Skin of body (tissue), 2 donors: ENCODE results near the gene CBFA2T3. TPM values are rescaled to one million over a fixed set of nuclear protein-coding genes. Genes with fewer than 3 reads are reported as not detected.

Experiments
- DNase-seq: peaks from one replicate; lab custom pipeline; 2025; lab: John Stamatoyannopoulos, UW
- total RNA-seq: library from RNA; depleted of rRNA; stranded (reverse); fragments of >200 nt; gene quantifications from one replicate; pipeline ENCODE4 v1.2.3, GENCODE V29; 2014

The CBFA2T3 gene
- total RNA-seq, 1 donor from 2014 or later, result 1.7 TPM

GRCh38 chr16:88842308-88842756, 134.7 kb downstream of the CBFA2T3 start:
- DNase-seq, result no peak

DNA sequence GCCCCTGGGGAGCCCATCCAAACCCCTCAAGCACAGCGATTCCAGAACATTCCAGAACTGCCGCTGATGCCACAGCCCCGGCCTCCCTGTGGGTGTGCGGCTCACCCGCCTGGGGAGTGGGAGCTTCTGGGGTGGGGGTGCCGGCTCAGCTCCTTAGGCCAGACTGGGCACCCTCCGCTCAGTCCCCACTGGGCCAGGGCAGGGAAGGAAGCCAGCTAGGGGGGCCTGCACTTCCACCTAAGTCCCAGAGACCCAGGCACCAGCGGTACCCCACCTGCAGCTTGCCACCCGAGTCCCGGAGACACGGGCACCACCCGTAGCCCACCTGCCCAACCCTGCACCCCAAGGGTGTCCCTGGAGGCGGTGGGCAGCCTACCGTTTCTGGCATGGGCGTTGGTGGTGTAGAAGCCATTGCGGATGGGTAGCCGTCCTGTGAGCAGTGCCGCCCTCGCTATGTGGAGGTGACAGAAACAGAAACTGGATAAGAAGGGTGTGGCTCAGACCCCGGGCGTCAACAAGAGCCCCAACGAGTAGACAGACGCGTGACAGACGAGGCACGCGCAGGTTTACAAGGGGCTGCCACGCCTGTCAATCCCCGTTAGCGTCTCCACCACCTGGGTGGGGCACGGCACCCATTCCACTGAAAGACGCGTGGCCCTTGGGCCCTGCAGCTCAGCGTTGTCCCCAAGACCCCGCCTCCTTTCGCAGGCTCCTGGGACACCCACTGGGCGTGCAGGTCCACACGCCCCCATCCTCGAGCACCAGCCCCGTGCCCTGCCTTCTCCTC, 135.3 kb downstream of the CBFA2T3 start:
- no peak for DNase-seq

DNA sequence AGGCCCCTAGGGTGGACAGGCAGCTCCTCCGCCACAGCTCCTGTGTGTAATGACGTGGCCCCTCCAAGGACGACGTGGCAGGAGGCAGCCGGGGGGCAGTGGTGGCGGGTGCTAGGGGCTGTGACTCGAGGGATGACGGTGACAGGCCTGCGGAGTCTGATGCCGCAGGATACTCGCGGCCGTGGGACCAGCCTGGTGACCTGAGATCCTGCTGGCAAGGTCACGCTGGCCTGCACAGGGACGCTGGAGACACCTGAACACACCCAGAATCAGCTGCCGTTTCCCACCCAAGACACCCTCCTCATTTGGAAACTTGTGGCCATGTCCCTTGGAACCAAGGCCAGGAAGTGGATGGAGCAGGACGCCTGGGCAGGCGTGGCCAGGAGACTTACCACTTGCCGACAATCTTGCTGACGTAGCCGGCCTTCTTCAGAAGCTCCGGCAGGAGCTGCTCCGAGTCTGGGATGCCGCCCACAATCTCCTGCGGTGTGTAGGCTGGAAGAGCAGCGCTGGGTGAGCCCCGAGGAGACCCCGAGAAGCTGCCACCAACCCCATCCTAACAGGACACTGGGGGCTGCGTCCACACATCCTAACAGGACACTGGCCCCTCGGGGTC, 136.3 kb downstream of the CBFA2T3 start:
- no peak for DNase-seq

GRCh38 chr16:88839745-88840599, 137.0 kb downstream of the CBFA2T3 start:
- no peak for DNase-seq

DNA sequence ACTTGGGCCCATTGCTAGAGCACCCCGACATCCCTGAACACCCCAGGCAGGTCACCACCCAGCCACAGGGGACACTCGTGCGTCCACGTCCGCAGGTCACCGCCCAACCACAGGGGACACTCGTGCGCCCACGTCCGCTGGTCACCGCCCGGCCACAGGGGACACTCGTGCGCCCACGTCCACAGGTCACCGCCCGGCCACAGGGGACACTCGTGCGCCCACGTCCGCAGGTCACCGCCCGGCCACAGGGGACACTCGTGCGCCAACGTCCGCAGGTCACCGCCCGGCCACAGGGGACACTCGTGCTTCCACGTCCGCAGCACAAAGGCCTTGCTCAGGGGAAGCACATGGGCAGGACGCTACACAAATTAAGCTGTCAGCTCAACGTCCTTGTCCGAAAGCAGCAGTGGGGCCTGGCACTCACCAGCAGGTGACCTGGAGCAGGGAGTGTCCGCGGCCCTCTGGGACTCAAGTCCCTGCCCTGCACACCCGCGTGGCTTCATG, 137.9 kb downstream of the CBFA2T3 start:
- DNase-seq, result no peak

GRCh38 chr16:88838566-88838965, 138.4 kb downstream of the CBFA2T3 start:
- no peak for DNase-seq

DNA sequence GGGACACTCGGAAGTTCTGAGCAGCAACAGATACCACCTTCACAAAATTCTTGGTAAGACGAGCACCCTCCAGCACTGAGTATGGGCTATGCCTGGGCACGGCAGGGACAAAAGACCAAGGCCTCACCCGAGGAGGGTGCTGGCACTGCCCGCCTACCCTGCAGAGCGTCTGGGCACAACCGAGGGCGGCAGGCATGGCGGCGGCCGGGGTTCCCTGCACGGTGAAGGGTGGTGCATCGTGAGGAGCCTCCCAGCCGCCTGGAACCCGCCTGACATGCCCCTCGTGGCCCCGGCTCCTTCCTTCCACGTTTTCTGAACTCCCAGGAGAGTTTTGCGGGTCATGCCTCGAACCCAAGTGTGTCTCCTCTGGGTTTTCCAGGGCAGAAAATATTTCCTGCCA, 139.2 kb downstream of the CBFA2T3 start:
- no peak for DNase-seq

GRCh38 chr16:88836791-88837190, 140.2 kb downstream of the CBFA2T3 start:
- no peak for DNase-seq

- DNase-seq, result no peak
Observed at GRCh38 chr16:88835818-88836217, 141.2 kb downstream of the CBFA2T3 start.

DNA sequence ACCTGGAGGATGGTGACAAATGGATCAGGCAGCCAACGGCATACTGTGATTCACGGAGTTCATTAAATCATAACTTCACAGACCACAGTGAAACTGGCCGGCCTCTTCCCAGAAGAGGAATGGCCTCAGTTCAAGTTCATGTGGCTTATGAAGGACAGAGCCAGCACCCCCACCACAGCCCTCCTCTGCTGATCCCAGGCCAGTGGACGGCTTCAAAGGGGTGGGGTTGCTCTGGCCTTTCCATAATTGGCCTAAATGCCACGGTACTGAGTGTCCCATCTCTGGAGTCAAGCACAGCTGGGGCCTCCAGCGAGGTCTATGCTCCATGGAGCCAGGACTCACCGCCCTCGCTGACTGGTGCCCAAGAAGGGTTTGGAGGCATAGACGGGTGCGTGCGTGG, 141.6 kb downstream of the CBFA2T3 start:
- DNase-seq, result no peak

DNA sequence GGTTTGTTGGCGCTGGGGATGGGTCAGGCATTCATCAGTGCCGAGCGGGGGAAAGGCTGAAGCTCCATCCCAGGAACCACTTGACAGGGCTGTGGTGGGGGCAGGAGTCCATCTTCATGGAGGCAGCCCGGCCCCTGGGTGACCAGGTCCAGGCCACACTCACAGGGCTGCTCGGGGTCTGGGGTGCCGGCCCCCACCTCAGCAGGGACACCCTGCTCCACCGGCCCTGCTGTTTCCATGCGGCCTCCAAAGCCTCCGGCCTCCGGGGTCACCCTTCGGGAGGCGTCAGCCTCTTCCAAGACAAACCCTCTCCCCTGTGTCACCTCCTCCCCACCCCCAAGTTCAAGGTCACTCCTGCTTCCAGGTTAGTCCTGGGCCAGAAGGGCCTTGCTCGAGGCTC, 142.3 kb downstream of the CBFA2T3 start:
- no peak for DNase-seq

DNA sequence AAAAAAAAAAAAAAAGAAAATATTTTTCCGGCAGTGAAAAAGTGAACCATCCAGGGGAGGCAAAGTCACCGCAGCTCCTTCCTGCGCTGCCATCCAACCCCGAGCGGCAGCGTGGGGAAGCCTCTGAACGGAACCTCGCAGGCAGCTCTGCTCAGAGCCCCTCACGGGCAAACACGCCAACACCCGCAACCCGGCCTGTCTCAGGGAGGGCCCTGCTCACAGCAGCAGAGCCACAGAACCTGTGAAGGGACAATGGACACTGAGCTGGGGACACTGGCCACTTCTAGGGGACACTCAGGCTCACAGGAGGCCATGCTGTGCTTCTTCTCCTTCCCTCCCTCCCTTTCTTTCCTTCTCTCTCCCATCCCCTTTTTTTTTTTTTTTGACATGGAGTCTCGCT, 143.9 kb downstream of the CBFA2T3 start:
- DNase-seq, result no peak

- DNase-seq, result no peak
Observed at GRCh38 chr16:88831838-88832237, 145.2 kb downstream of the CBFA2T3 start.

- DNase-seq, result no peak
Observed at GRCh38 chr16:88830783-88831182, 146.2 kb downstream of the CBFA2T3 start.

DNA sequence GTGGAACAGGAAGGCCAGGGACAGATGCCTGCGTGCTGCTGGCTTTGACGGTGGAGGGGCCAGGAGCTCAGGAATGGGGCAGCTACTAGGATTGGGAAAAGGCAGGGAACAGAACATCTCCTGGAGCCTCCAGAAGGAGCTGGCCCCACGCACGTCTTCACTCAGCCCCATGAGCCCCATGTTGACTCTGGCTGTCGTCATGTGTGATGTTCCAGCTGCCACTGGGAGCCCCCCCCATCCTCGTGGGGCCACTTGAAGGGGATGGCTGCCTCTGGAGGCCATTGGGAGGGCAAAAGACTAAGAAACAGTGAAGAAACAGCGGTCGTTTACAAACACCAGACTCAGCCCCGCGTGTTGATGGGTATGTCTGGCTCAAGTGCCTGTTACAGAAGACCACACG, 146.7 kb downstream of the CBFA2T3 start:
- DNase-seq, result no peak

- DNase-seq, result no peak
Observed at GRCh38 chr16:88828711-88829110, 148.3 kb downstream of the CBFA2T3 start.

GRCh38 chr16:88827727-88828126, 149.3 kb downstream of the CBFA2T3 start:
- no peak for DNase-seq

- no peak for DNase-seq
Observed at GRCh38 chr16:88826070-88826840, 150.8 kb downstream of the CBFA2T3 start.

GRCh38 chr16:88825146-88825545, 151.9 kb downstream of the CBFA2T3 start:
- no peak for DNase-seq
